Activated CD8-positive, alpha-beta T cell treated with anti-CD3 and anti-CD28 coated beads for 36 hours (primary cell): ENCODE data around the gene ZNF516. TPM values are rescaled to one million over a fixed set of nuclear protein-coding genes. Genes with fewer than 3 reads are reported as not detected.

Experiments used
- ATAC-seq: fragments of 200-7000 bp; cut with Tn5 transposase; one replicate; pipeline ENCODE4 v1.10.0; 2021; ENCODE audit warnings: mild to moderate bottlenecking, moderate library complexity
- CTCF ChIA-PET: fragments of 350-600 bp; sonication (Branson Sonifier 250); formaldehyde crosslinking; loops from one replicate; lab custom pipeline; 2021; ENCODE audit warnings: antibody characterized with exemption; lab: Charles Lee
- POLR2A ChIA-PET: fragments of 350-600 bp; sonication (Branson Sonifier 250); formaldehyde crosslinking; loops from one replicate; lab custom pipeline; 2021; ENCODE audit warnings: antibody characterized with exemption; lab: Charles Lee
- DNase-seq: peaks from one replicate; pipeline ENCODE4 v3.0.0-alpha.2; 2020
- H3K27ac Mint-ChIP-seq: one replicate; pipeline ENCODE4 v1.8.0; 2021; ENCODE audit warnings: mild to moderate bottlenecking, mixed read lengths
- H3K27me3 Mint-ChIP-seq: one replicate; pipeline ENCODE4 v1.8.0; 2021; ENCODE audit warnings: mixed read lengths
- H3K36me3 Mint-ChIP-seq: one replicate; pipeline ENCODE4 v1.8.0; 2021; ENCODE audit warnings: low read depth, mixed read lengths
- H3K4me1 Mint-ChIP-seq: one replicate; pipeline ENCODE4 v1.8.0; 2021; ENCODE audit warnings: low read depth, mixed read lengths
- H3K4me3 Mint-ChIP-seq: one replicate; pipeline ENCODE4 v1.8.0; 2021; ENCODE audit warnings: mild to moderate bottlenecking, moderate library complexity, mixed read lengths
- H3K9me3 Mint-ChIP-seq: one replicate; pipeline ENCODE4 v1.8.0; 2021; ENCODE audit warnings: mixed read lengths
- intact Hi-C: fragments of 100-400 bp; cut with micrococcal nuclease; formaldehyde crosslinking; loops from one replicate; pipeline ENCODE4 v1.10.0; 2022
- total RNA-seq, 2 experiments: library from RNA; stranded (reverse); gene quantifications; one replicate each; pipeline ENCODE4 v1.2.3, GENCODE V29; 2021
- TF ChIP-seq, protein P1 (sequence below): fragments of 200-600 bp; IDR thresholded peaks from one replicate; pipeline ENCODE4 v1.8.0; 2022; ENCODE audit warnings: antibody characterized with exemption, mild to moderate bottlenecking

The ZNF516 gene
- total RNA-seq, 2 experiments from 2014 or later = 7.0 to 10.5 TPM

DNA sequence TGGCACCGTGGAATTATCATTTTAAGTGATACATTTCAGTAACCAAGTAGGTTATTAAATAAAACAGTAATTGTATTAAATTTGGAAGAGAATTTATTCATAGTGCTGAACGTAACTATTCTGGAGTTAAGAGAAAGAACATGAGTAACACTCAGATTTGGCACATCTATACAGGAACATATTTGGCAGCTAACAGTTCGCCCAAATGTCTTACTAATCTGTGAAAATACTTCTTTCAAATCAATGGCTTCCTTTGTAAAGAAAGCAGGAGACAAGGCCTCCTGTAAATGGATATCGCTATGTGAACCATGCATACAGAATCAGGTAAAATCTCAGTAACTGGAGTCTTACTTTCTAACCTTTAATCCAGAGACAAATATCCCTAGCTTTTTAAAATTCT, 64.4 kb downstream of the ZNF516 start:
- no peaks in the 10 kb centered on the region for H3K36me3 Mint-ChIP-seq

DNA sequence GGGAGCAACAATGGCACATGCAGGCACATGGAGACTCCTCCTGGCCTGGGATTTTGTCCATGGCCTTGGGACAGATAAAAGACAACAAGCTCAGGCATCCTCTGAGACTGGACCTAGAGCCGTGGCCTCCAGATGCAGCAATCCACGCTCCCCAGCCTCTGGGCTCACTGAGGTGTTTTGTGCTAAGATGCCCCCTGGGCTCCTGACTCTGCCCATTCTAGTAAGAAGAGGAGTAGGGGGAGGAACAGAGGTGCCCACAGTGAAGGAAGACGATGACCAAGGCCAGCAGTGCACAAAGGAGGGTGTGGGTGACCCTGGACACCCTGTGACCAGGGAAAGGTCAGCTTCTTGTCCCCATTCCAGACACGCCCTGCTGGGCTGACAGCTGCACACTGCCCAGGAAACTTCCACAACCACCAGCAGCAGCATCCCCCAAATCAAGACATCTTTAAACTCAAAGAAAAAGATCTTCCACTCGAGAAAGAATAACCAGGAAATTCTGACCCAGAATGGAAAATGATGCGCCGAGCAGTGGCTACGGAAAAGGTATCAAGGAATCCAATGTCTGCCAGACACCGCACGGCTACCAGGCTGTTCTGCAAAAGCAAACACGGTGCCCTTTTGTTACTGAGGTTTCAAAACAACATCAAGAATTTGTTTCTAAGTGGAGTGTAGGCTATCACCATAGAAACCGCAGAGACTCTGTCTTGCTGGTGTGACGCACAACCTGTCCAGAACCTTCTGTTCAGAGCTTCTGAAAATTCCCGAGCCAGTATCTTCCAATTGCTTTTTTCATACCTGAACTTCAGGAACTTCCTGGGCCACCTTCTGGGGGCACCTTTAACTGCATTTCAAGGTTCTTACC, 65.5 kb downstream of the ZNF516 start:
- ATAC-seq (no peak), DNase-seq (no peak)
- Mint-ChIP-seq H3K27me3 (no peaks in the 10 kb centered on the region), H3K4me3 (no peak overlapping the region), H3K4me1 (peaks cover 14% of the 10 kb centered on the region), H3K9me3 (no peaks in the 10 kb centered on the region), H3K27ac (no peak overlapping the region), H3K36me3 (no peaks in the 10 kb centered on the region)
- TF ChIP-seq, protein P1, sequence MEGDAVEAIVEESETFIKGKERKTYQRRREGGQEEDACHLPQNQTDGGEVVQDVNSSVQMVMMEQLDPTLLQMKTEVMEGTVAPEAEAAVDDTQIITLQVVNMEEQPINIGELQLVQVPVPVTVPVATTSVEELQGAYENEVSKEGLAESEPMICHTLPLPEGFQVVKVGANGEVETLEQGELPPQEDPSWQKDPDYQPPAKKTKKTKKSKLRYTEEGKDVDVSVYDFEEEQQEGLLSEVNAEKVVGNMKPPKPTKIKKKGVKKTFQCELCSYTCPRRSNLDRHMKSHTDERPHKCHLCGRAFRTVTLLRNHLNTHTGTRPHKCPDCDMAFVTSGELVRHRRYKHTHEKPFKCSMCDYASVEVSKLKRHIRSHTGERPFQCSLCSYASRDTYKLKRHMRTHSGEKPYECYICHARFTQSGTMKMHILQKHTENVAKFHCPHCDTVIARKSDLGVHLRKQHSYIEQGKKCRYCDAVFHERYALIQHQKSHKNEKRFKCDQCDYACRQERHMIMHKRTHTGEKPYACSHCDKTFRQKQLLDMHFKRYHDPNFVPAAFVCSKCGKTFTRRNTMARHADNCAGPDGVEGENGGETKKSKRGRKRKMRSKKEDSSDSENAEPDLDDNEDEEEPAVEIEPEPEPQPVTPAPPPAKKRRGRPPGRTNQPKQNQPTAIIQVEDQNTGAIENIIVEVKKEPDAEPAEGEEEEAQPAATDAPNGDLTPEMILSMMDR = no peak
- ChIA-PET CTCF (no interaction called here), POLR2A (no interaction called here)
- intact Hi-C loops = no loop called here

More for the DNA sequence above, 64.4 kb downstream of the ZNF516 start:
- ATAC-seq = no peak
- ChIA-PET CTCF (no interaction called here), POLR2A (no interaction called here)
- intact Hi-C loops = no loop called here
- Mint-ChIP-seq H3K27ac (no peak overlapping the region), H3K9me3 (no peaks in the 10 kb centered on the region), H3K4me1 (peaks cover 7% of the 10 kb centered on the region), H3K27me3 (no peaks in the 10 kb centered on the region), H3K4me3 (no peak overlapping the region)
- TF ChIP-seq, protein P1 = no peak
- no peak for DNase-seq

DNA sequence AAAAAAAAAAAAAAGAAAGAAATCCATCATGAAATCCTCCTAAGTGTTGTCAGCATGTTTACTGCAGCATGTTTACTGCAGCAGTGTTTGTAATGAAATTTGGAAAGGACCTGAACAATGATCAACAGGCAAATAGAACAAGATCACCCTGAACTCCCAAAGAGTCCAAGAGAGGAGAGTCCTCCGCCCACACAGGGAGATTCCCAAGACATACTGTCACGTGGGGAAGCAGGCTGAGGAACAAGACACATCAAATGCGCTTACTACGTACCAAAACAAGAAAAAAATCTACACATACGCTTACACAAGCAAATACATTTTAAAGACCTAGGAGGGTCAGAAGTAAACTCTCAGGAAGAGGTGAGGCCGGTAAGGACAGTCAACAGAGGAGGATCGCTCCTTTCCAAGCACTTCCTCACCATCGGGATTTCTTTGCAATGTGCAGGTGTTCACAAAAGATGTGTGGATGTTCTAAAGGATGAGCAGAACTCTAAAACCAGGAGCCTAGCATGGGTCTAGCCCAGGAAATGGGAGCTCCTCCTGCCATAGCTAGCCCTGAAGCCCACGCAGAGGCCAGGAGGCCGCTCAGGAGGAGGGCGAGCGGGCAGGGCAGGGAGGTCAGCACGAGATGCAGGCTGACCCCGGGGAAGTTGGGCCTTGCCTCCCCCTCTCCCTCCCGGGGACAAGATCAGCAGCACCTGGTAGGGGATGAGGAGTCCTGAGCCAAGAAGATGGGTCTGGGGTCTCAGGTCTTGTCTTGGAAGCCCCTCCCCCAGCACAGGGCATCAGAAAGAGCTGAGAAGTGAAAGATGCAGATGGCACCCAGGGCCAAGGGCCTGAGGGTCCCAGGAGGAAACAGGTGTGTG, 66.4 kb downstream of the ZNF516 start:
- no peak overlapping the region for H3K4me3 Mint-ChIP-seq
- no peaks in the 10 kb centered on the region for H3K9me3 Mint-ChIP-seq
- ATAC-seq (no peak), DNase-seq (no peak)
- TF ChIP-seq, protein P1 = no peak
- ChIA-PET CTCF (no interaction called here), POLR2A (no interaction called here)
- no peaks in the 10 kb centered on the region for H3K36me3 Mint-ChIP-seq
- no peaks in the 10 kb centered on the region for H3K27me3 Mint-ChIP-seq
- no peak overlapping the region for H3K27ac Mint-ChIP-seq
- H3K4me1 Mint-ChIP-seq = peaks cover 14% of the 10 kb centered on the region
- intact Hi-C loops = no loop called here

DNA sequence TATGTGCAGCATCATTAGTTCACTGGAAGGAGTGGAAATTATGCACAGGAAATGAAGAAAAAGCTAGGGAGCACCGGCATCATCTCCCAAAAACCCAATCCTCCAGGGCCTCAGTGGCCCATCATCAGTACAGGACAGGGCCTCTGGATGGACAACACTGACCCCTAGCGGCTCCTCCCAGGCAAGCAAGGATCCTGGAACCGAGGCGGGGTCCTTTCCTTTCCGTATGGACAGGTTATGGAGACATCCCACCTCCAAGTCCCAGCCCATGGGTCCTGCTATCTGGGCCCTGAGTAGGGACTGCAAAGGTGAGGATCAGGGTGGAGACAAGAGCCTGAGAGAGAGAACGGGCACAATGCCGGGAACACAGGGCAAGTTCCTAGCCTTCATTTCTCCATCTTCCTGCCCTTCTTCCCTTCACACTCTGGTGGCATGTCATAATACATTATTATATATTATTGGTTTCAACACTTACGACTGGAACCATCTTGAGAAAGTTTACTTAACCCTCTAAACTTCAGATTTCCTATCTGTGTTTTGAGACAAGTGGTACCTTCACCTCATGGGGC, 68.2 kb downstream of the ZNF516 start:
- Mint-ChIP-seq H3K36me3 (no peaks in the 10 kb centered on the region), H3K4me1 (peaks cover 14% of the 10 kb centered on the region), H3K27me3 (no peaks in the 10 kb centered on the region), H3K27ac (no peak overlapping the region), H3K4me3 (no peak overlapping the region), H3K9me3 (no peaks in the 10 kb centered on the region)
- ChIA-PET CTCF (interaction anchor here (1.4 to 1.5 kb wide), 2 partner anchors 17 to 28 kb away, joined by 3 to 4 read pairs; no protein-coding TSS in a partner anchor), POLR2A (no interaction called here)
- TF ChIP-seq, protein P1 = no peak
- ATAC-seq (no peak), DNase-seq (peak; percentile 18)
- intact Hi-C loops = no loop called here
